Glomerular visceral epithelial cell (primary cell): Measurements from ENCODE around the gene B4GALNT2.
A peak's percentile ranks its signal among the peaks of the same experiment; 100 is the strongest.
"Not testable (repeated sequence)": the region's sequence is repeated elsewhere in the genome, so short reads cannot be mapped to it uniquely, and the experiment has no call there.

Experiments used
- DNase-seq: peaks from one replicate; pipeline ENCODE4 v3.0.0-alpha.2; 2016; ENCODE audit errors: extremely low spot score

The B4GALNT2 gene

GRCh38 chr17:49132699-49133364 is at the start of gene B4GALNT2:
Gene B4GALNT2, plus strand, starts transcription at chr17:49132769. Its CDS starts 24 bp downstream, at chr17:49132793.
- DNase-seq = no peak

GRCh38 chr17:49085046-49085445 is 47.5 kb upstream of the B4GALNT2 start:
- not testable (repeated sequence) for DNase-seq

- no peak for DNase-seq
Measured at GRCh38 chr17:49085565-49086315, 46.8 kb upstream of the B4GALNT2 start.

- no peak for DNase-seq
Measured at GRCh38 chr17:49086316-49086605, 46.3 kb upstream of the B4GALNT2 start.

- no peak for DNase-seq
Measured at GRCh38 chr17:49086649-49087048, 45.9 kb upstream of the B4GALNT2 start.

- DNase-seq = no peak
Measured at GRCh38 chr17:49089094-49089493, 43.5 kb upstream of the B4GALNT2 start.

GRCh38 chr17:49090878-49091594 is 41.5 kb upstream of the B4GALNT2 start:
- DNase-seq = no peak

GRCh38 chr17:49093131-49093530 is 39.4 kb upstream of the B4GALNT2 start:
- DNase-seq = no peak

GRCh38 chr17:49100601-49101000 is 32.0 kb upstream of the B4GALNT2 start:
- DNase-seq = no peak

GRCh38 chr17:49101054-49101534 is 31.5 kb upstream of the B4GALNT2 start:
- DNase-seq = peak; percentile 76

GRCh38 chr17:49103360-49103759 is 29.2 kb upstream of the B4GALNT2 start:
- not testable (repeated sequence) for DNase-seq

- DNase-seq = no peak
Measured at GRCh38 chr17:49104511-49105074, 28.0 kb upstream of the B4GALNT2 start.

- no peak for DNase-seq
Measured at GRCh38 chr17:49106321-49107210, 26.0 kb upstream of the B4GALNT2 start.

GRCh38 chr17:49107211-49107557 is 25.4 kb upstream of the B4GALNT2 start:
- DNase-seq = no peak

GRCh38 chr17:49108318-49108717 is 24.3 kb upstream of the B4GALNT2 start:
- DNase-seq = peak; percentile 66

GRCh38 chr17:49110509-49110908 is 22.1 kb upstream of the B4GALNT2 start:
- DNase-seq = peak; percentile 31

GRCh38 chr17:49111934-49112333 is 20.6 kb upstream of the B4GALNT2 start:
- DNase-seq = no peak

GRCh38 chr17:49112936-49113335 is 19.6 kb upstream of the B4GALNT2 start:
- DNase-seq = no peak

GRCh38 chr17:49114703-49115102 is 17.9 kb upstream of the B4GALNT2 start:
- DNase-seq = no peak

GRCh38 chr17:49117587-49118230 is 14.9 kb upstream of the B4GALNT2 start:
- no peak for DNase-seq

GRCh38 chr17:49120166-49120565 is 12.4 kb upstream of the B4GALNT2 start:
- DNase-seq = no peak
